NCI-H2081 treated with DMSO at 0.1 percent for 48 hours (cell line): Measurements from ENCODE around the gene CERS6.
"Not testable (repeated sequence)": the region's sequence is repeated elsewhere in the genome, so short reads cannot be mapped to it uniquely, and the experiment has no call there.

Experiments used
- DNase-seq: peaks from one replicate; lab custom pipeline; 2025; lab: John Stamatoyannopoulos, UW

The CERS6 gene

GRCh38 chr2:168641636-168642035 lies 185.6 kb downstream of the CERS6 start:
- no peak for DNase-seq

DNA sequence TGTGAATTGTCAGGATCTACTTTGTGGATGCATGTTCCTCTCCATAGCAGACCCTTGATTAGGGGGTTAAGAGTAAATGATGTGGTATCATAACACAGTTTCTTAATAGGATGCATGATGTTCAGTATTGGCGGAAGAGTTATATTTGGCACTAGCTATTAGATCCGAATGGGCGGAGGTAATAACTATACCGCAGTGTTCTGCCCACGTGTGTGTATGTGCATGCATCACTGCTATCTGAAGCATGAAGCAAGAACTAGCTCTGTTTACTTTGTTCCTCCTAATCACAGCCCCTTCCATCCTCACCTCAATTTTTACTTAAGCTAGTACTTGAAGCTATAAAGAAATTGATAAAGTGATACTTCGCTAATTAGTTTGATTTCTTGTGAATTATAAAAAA lies 186.8 kb downstream of the CERS6 start:
- DNase-seq: no peak

- no peak for DNase-seq
These were observed 187.9 kb downstream of the CERS6 start for GRCh38 chr2:168643979-168644378.

- no peak for DNase-seq
These were observed 189.7 kb downstream of the CERS6 start for GRCh38 chr2:168645696-168646338.

DNA sequence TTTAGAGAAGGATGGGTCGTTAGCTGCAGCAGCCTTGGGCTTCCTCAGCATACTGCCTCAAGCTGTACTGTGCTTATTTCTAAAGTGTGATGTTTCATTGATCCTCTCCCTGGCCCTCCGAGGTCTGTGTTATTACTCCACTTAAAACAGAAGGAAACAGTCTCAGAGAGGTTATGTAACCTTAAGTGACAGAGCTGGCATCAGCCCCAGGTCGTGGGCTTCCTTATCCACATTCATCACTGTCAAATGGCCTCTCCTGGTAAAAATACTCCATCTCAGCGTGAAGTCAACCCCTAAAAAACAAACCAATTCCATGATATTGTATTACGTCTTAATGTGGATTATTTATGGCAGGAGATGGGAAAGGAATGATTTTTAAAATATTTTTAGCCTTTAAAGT lies 193.0 kb downstream of the CERS6 start:
- no peak for DNase-seq

DNA sequence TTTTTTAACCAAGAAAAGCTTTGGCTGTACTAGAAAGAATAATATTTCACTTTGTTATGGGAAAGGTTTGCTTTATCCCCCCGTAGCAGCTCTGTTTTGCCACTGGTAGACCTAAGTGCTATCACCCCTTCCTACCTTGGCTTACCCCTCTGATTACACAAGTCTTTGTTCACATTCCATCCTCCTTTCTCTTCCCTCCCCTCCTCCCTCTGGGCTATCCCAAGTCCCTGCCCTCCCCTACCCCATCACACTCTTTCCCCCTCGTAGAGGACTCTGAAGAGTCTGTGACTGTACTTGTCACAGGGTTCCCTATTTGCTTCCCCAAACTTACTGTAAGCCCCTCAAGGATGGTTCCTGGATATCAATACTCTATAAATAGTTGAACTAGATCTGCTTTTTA lies 193.5 kb downstream of the CERS6 start:
- no peak for DNase-seq

- DNase-seq: no peak
These were observed 194.1 kb downstream of the CERS6 start for GRCh38 chr2:168650139-168650538.

DNA sequence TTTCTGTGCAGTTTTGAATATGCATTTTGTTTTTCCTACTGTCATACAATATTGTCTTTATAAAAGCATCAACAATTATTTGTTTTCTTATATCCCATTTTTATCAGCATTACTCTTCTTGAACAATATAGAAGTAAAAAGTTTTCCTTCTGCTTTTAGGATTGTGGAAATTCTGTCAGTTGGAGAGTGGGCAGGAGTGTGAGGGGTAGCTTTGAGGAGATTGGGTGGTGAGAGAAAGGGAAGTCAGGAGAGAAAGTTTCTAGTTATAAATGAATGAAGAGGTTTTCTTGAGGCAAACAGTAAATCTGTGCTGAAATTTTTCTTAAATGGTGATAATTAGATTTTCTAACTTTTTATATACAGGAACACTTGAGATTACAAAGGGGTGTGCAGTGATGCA lies 194.7 kb downstream of the CERS6 start:
- DNase-seq: no peak

GRCh38 chr2:168652997-168653921 lies 197.2 kb downstream of the CERS6 start:
- no peak for DNase-seq

- DNase-seq: no peak
These were observed 198.6 kb downstream of the CERS6 start for GRCh38 chr2:168654705-168655104.

DNA sequence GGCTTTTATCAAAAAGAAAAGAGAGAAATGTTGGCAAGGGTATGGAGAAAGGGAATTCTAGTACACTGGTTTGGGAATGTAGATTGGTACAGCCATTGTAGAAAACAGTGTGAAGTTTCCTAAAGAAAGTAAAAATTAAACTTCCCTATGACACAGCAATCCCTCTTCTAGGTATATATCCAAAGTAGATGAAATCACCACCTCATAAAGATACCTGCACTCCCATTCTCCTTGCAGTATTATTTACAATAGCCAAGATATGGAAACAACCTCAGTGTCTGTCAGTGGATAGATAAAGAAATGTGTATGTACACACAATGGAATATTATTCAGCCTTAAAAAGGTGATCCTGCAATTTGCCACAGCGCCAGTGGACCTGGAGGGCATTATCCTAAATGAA lies 199.1 kb downstream of the CERS6 start:
- no peak for DNase-seq

- DNase-seq: not testable (repeated sequence)
These were observed 201.3 kb downstream of the CERS6 start for GRCh38 chr2:168657378-168657777.

GRCh38 chr2:168658706-168659105 lies 202.6 kb downstream of the CERS6 start:
- DNase-seq: no peak

DNA sequence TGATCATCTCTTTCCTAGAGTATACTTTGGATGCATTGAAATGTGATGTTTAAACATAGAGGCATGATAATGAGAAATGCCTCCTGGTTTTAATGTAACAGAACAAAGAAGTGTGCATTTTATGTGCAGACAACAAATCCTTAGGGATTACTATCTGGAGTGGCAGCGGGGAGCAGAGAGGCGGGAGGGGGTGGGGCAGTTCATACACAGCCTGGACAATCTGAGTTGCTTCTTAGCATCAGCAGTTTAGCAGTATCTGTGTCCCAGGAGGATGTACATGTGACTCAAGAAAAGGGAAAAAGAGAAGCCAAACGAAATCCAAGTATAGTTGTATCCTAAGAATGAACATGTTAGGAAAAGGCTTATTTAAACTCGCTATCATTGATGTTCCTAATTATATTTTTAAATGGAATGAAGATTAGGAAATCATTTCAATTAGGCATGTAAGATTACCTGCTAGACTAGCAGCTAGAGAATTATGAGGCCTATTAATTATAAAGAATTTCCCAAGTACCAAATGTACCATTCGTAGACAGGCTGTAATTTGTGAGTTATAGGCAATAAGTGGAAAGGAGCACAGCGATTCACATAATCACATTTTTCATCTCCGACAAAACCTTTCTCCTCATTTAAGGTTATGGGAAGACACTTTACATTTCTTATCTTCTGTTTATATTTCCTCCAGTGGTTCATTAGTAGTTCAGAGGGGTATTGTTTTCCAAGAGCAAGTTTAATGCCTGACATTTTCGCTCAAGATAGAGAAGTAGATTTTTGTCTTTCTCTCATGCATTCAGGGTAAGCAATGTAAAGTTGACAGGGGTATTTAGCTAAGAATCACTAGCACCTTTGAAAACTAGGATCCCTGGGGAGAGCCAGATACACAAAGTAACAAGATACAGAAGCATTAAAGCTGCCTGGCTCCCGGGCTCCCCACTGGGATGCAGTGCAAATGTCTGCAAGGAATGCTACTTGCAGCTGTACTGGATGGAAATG lies 205.1 kb downstream of the CERS6 start:
- DNase-seq: no peak

GRCh38 chr2:168661863-168662256 lies 205.8 kb downstream of the CERS6 start:
- no peak for DNase-seq

DNA sequence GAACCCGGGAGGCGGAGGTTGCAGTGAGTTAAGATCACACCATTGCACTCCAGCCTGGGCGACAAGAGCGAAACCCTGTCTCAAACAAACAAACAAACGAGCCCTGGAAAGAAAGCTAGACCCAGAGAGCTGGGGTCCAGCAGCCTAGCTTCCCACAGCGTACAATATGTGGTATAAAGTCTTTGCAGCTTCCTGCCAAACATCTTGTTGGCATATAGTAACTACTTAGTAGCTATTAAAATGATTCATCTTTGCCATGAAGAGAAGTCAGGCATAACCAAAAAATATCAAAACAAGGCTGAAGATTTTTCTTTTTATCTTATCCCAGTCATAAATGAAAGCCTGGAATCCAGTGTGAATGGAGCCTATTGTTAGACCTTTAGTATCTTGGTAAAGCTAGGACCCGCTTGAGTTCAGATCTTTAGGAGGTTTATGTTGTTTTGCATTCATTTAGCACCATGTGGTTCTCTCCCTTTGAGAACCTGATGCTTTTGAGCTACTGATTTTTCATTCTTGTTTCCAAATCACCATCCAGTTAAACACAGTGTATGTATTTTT lies 206.7 kb downstream of the CERS6 start:
- DNase-seq: no peak

DNA sequence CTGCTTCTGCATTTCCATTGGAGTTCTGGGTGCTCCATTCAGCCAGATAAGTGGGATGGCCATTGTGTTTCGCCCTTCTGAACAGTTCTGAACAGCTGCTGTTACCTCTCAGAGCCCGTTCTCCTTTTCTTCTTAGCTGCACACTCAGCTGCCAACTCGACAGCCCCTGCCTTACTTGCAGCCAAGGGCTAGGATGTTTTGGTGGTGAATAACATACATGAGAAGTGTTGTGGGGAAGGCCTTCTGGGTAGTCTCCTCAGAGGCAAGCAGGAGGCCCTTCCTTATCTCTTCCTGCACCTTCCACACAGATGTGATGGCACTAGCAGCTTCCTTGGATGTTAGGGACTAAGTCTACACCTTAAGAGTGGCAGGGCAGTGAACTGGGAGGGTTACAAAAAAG lies 207.9 kb downstream of the CERS6 start:
- no peak for DNase-seq

DNA sequence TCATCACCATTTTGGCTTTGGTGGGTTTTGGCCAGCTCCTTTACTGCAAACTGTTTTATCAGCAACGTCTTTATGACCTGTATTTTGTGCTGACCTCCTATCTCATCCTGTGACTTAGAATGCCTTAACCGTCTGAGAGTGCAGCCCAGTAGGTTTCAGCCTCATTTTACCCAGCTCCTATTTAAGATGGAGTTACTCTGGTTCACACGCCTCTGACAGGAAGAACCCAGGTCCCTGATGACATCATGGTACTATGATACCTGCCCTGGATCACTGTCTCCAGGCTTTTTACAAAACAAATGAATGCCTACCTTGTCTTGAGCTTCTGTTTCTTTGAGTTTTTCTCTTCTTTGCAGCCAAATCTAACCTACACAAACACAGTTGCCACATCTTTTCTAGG lies 208.6 kb downstream of the CERS6 start:
- not testable (repeated sequence) for DNase-seq

DNA sequence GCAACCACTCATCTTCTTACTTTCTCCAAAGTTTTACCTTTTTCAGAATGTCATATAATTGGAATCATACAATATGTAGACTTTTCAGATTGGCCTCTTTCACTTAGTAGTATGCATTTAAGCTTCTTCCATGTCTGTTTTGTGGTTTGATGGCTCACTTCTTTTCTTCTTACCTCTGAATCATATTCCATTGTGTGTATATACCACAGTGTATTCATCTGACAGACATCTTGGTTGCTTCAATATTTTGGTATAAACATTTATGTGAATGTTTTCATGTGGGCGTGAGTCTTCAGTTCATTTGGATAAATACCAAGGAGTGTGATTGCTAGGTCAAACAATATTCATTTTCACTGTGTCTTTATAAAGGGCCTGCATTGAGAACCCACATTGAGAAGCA lies 210.3 kb downstream of the CERS6 start:
- no peak for DNase-seq

- no peak for DNase-seq
These were observed 211.1 kb downstream of the CERS6 start for GRCh38 chr2:168667156-168667555.

DNA sequence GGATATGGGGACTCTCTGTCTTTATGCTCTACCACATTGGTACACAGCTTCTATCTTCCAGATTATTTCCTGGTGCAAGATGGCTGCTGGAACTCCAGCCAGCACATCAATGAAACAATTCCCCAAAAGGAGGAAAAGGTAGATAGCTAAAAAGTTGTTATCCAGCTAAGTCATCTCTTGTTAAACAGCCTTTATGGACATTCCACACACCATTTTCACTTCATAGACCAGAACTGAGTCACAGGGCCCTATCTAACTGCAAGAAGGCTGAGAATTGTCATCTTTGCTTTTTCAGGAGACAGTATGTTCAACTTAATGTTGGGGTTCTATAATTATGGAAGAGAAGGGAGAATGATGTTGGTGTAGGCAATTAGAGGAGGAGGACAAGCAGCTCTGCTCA lies 213.1 kb downstream of the CERS6 start:
- DNase-seq: no peak

GRCh38 chr2:168670478-168670877 lies 214.4 kb downstream of the CERS6 start:
- no peak for DNase-seq
